ENCODE measurements around the gene VWA8. TPM values are rescaled to one million over a fixed set of nuclear protein-coding genes. Genes with fewer than 3 reads are reported as not detected.

The VWA8 gene
- total RNA-seq, 5 donors from 2014 or later (not counting 1 experiment from before 2014, with no cell fraction given), result 17.8 to 27.1 (median 22.9) TPM

DNA sequence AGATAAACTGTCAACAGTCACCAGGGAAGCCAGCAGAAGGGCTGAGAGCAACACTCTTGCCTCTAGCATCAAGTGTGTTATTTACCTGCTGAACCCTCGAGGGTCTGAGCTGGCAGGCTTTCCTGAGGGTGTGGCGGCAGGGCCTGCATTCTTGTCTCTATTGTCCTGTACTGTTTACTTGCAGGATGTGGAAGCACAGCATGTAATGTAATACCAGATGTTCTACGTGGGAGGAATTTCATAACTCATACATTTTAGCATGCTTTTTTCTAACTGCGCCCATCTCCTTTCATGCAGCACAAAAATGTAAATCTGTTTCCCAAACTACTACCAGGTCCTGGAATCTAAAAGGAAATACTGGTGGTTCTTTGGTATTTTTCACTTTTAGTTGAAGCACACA is 350.5 kb downstream of the VWA8 start:
- Mint-ChIP-seq H3K4me1 (no peaks in the 10 kb centered on the region), H3K27ac (no peak overlapping the region), H3K4me3 (no peak overlapping the region), H3K9me3 (no peaks in the 10 kb centered on the region), H3K36me3 (peaks cover 59% of the 10 kb centered on the region), H3K27me3 (no peaks in the 10 kb centered on the region)
- ChIA-PET POLR2A (no interaction called here), CTCF (no interaction called here)
- 100% methylated on average over 1 of the region's 4 CpGs for WGBS (ENCODE audit: insufficient coverage)
- Histone ChIP-seq H3K27ac (ENCODE audit: low read length) (no peak overlapping the region), H3K27me3 (replicated peaks in 1 of 2; ENCODE audit: control insufficient read depth in 2 of 2, extremely low read depth in 1 of 2, insufficient read depth in 2 of 2, low read length in 1 of 2) (no peaks in the 10 kb centered on the region), H3K36me3 (ENCODE audit: control insufficient read depth in 2 of 2, extremely low read depth in 1 of 2, insufficient read depth in 1 of 2, low read length in 1 of 2) (peaks cover 3 to 46% of the 10 kb centered on the region in 2 donors), H3K4me1 (ENCODE audit: control insufficient read depth in 1 of 2, extremely low read depth in 1 of 2, insufficient read depth in 2 of 2, low read length in 2 of 2) (no peaks in the 10 kb centered on the region), H3K9me3 (no peaks in the 10 kb centered on the region), H3K4me3 (ENCODE audit: control insufficient read depth in 1 of 2, extremely low read depth in 1 of 2, low read length in 1 of 2) (no peak overlapping the region)
- no peak for ATAC-seq (replicated peaks in 1 of 4)
- DNase-seq, result no peak

DNA sequence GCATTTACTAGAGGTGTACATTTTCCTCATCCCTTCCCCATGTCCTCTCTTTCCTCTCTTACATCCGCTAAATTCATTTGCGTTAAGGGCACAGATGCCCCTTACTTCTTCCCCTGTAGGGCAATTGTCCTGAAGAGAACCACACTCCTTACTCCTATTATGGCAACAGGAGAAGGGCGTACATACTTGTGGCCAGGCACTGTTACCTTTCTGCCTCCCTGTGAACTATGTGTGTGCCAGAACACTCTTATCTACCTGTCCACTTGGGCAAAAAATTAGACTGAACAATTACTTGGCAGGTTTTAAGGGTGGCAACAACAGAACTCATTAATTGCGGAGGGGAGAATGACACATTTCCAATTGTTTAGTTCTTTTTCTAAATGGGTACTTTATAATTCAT is 351.1 kb downstream of the VWA8 start:
- Mint-ChIP-seq H3K27me3 (no peaks in the 10 kb centered on the region), H3K4me3 (no peak overlapping the region), H3K4me1 (no peaks in the 10 kb centered on the region), H3K36me3 (peaks cover 63% of the 10 kb centered on the region), H3K27ac (no peak overlapping the region), H3K9me3 (no peaks in the 10 kb centered on the region)
- WGBS (ENCODE audit: insufficient coverage), result 95% methylated on average over 2 of the region's 4 CpGs
- no peak overlapping the region for H3K27ac ChIP-seq (ENCODE audit: low read length)
- CTCF ChIA-PET, result no interaction called here
- peaks cover 3 to 50% of the 10 kb centered on the region in 2 donors for H3K36me3 ChIP-seq (ENCODE audit: control insufficient read depth in 2 of 2, extremely low read depth in 1 of 2, insufficient read depth in 1 of 2, low read length in 1 of 2)
- H3K9me3 ChIP-seq, result no peaks in the 10 kb centered on the region
- no peak for DNase-seq
- POLR2A ChIA-PET, result no interaction called here
- H3K4me3 ChIP-seq (ENCODE audit: control insufficient read depth in 1 of 2, extremely low read depth in 1 of 2, low read length in 1 of 2), result no peak overlapping the region
- H3K4me1 ChIP-seq (ENCODE audit: control insufficient read depth in 1 of 2, extremely low read depth in 1 of 2, insufficient read depth in 2 of 2, low read length in 2 of 2), result no peaks in the 10 kb centered on the region
- H3K27me3 ChIP-seq (replicated peaks in 1 of 2; ENCODE audit: control insufficient read depth in 2 of 2, extremely low read depth in 1 of 2, insufficient read depth in 2 of 2, low read length in 1 of 2), result no peaks in the 10 kb centered on the region
- ATAC-seq (replicated peaks in 1 of 4), result no peak

DNA sequence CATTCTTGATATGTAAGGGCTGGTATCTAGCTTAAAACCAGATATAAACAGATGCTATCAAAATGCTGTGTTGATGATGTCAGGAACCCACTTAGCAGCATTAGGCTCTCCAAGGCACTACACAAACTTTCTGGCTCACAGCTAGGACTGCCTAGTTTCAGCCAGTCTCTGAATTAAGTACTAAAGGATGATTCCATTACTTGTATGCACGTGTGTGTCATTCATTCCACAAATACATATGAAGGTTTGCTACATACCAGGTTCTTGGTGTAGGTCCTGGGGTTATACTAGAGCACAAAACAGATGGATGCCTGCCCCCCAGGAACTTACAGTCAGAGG is 352.1 kb downstream of the VWA8 start:
- H3K27ac Mint-ChIP-seq, result no peak overlapping the region
- H3K27me3 Mint-ChIP-seq, result no peaks in the 10 kb centered on the region
- CTCF ChIA-PET, result no interaction called here

DNA sequence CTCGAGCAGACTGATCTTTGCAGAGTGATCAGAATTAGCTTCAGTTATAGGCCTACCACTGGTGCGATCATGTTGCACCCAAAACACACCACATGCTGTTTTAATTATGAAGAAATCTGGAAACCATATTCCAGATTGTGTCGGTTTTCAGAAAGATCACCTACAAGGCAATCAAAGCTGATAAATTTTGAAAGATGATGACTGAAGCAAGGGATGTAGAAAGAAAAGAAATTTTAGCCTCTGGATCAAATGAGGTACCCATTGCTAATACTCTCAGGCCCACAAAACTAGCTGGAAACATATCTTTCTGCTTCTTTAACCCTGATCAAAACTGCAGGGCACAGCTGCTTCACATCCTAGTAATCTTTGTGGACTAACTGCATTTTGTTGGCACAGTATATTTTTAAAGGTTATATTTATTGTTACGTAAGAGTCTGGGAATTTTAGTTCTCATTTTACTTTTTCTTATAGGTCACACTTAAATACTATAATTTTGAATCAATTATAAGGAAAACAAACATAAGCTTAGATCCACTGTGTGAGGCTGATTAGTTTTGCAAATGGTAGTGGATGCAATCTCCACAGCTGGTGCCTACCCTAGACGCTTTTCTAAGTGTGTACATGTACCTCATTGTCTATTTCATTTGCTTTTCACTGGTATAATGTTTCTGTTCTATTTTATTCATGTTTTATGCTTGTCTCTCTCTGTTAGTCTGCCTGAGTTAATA is 352.6 kb downstream of the VWA8 start:
- no peaks in the 10 kb centered on the region for H3K9me3 ChIP-seq
- ChIA-PET POLR2A (no interaction called here), CTCF (interaction anchor here in 1 of 2 donors (0.9 kb wide), 1 partner anchor 29 kb away, joined by 3 read pairs; no protein-coding TSS in a partner anchor)
- DNase-seq, result no peak
- Mint-ChIP-seq H3K27me3 (no peaks in the 10 kb centered on the region), H3K27ac (no peak overlapping the region), H3K4me3 (no peak overlapping the region), H3K36me3 (peaks cover 59% of the 10 kb centered on the region), H3K9me3 (no peaks in the 10 kb centered on the region), H3K4me1 (no peaks in the 10 kb centered on the region)
- peaks cover 3 to 42% of the 10 kb centered on the region in 2 donors for H3K36me3 ChIP-seq (ENCODE audit: control insufficient read depth in 2 of 2, extremely low read depth in 1 of 2, insufficient read depth in 1 of 2, low read length in 1 of 2)
- H3K27ac ChIP-seq (ENCODE audit: low read length), result no peak overlapping the region
- H3K4me1 ChIP-seq (ENCODE audit: control insufficient read depth in 1 of 2, extremely low read depth in 1 of 2, insufficient read depth in 2 of 2, low read length in 2 of 2), result no peaks in the 10 kb centered on the region
- no peak overlapping the region for H3K4me3 ChIP-seq (ENCODE audit: control insufficient read depth in 1 of 2, extremely low read depth in 1 of 2, low read length in 1 of 2)
- ATAC-seq (replicated peaks in 1 of 4), result no peak
- H3K27me3 ChIP-seq (replicated peaks in 1 of 2; ENCODE audit: control insufficient read depth in 2 of 2, extremely low read depth in 1 of 2, insufficient read depth in 2 of 2, low read length in 1 of 2), result no peaks in the 10 kb centered on the region
- no CpG with 5 or more reads among the region's 5 CpGs for WGBS (ENCODE audit: insufficient coverage)

More for the DNA sequence above, 352.1 kb downstream of the VWA8 start:
- H3K36me3 ChIP-seq (ENCODE audit: control insufficient read depth in 2 of 2, extremely low read depth in 1 of 2, insufficient read depth in 1 of 2, low read length in 1 of 2), result peaks cover 3 to 47% of the 10 kb centered on the region in 2 donors
- no peak overlapping the region for H3K27ac ChIP-seq (ENCODE audit: low read length)
- H3K4me1 ChIP-seq (ENCODE audit: control insufficient read depth in 1 of 2, extremely low read depth in 1 of 2, insufficient read depth in 2 of 2, low read length in 2 of 2), result no peaks in the 10 kb centered on the region
- ATAC-seq (replicated peaks in 1 of 4) (no peak), DNase-seq (no peak)
- Mint-ChIP-seq H3K9me3 (no peaks in the 10 kb centered on the region), H3K4me1 (no peaks in the 10 kb centered on the region), H3K4me3 (no peak overlapping the region), H3K36me3 (peaks cover 60% of the 10 kb centered on the region)
- H3K9me3 ChIP-seq, result no peaks in the 10 kb centered on the region
- H3K27me3 ChIP-seq (replicated peaks in 1 of 2; ENCODE audit: control insufficient read depth in 2 of 2, extremely low read depth in 1 of 2, insufficient read depth in 2 of 2, low read length in 1 of 2), result no peaks in the 10 kb centered on the region
- POLR2A ChIA-PET, result no interaction called here
- H3K4me3 ChIP-seq (ENCODE audit: control insufficient read depth in 1 of 2, extremely low read depth in 1 of 2, low read length in 1 of 2), result no peak overlapping the region
- no CpG with 5 or more reads among the region's 1 CpG for WGBS (ENCODE audit: insufficient coverage)

DNA sequence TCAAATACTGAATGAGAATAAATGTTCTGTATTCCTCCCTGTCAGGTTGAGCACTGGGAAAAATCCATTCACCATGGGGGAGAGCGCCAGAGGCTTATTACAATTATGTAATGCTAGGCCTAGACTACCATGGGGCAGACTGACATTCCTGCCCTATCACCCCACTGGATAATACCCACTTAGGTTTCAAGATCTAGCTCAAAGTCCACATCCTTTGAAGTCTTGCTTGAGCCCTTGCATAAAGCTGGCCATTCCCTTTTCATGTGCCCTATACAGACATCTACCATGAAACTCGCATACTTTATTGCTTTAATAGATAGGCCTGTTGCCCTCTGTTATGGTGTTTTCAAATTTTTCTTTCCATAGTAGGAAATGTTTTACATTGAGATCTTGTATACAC is 354.3 kb downstream of the VWA8 start:
- ChIA-PET CTCF (no interaction called here), POLR2A (no interaction called here)
- Mint-ChIP-seq H3K27ac (no peak overlapping the region), H3K4me1 (no peaks in the 10 kb centered on the region), H3K4me3 (no peak overlapping the region), H3K27me3 (no peaks in the 10 kb centered on the region), H3K36me3 (peaks cover 59% of the 10 kb centered on the region), H3K9me3 (no peaks in the 10 kb centered on the region)
- Histone ChIP-seq H3K4me3 (ENCODE audit: control insufficient read depth in 1 of 2, extremely low read depth in 1 of 2, low read length in 1 of 2) (no peak overlapping the region), H3K9me3 (no peaks in the 10 kb centered on the region), H3K27me3 (replicated peaks in 1 of 2; ENCODE audit: control insufficient read depth in 2 of 2, extremely low read depth in 1 of 2, insufficient read depth in 2 of 2, low read length in 1 of 2) (no peaks in the 10 kb centered on the region), H3K4me1 (ENCODE audit: control insufficient read depth in 1 of 2, extremely low read depth in 1 of 2, insufficient read depth in 2 of 2, low read length in 2 of 2) (no peaks in the 10 kb centered on the region), H3K27ac (ENCODE audit: low read length) (no peak overlapping the region), H3K36me3 (ENCODE audit: control insufficient read depth in 2 of 2, extremely low read depth in 1 of 2, insufficient read depth in 1 of 2, low read length in 1 of 2) (peaks cover 3 to 37% of the 10 kb centered on the region in 2 donors)
- DNase-seq, result no peak
- 100% methylated on average over 1 of the region's 2 CpGs for WGBS (ENCODE audit: insufficient coverage)
- ATAC-seq (replicated peaks in 1 of 4), result no peak

DNA sequence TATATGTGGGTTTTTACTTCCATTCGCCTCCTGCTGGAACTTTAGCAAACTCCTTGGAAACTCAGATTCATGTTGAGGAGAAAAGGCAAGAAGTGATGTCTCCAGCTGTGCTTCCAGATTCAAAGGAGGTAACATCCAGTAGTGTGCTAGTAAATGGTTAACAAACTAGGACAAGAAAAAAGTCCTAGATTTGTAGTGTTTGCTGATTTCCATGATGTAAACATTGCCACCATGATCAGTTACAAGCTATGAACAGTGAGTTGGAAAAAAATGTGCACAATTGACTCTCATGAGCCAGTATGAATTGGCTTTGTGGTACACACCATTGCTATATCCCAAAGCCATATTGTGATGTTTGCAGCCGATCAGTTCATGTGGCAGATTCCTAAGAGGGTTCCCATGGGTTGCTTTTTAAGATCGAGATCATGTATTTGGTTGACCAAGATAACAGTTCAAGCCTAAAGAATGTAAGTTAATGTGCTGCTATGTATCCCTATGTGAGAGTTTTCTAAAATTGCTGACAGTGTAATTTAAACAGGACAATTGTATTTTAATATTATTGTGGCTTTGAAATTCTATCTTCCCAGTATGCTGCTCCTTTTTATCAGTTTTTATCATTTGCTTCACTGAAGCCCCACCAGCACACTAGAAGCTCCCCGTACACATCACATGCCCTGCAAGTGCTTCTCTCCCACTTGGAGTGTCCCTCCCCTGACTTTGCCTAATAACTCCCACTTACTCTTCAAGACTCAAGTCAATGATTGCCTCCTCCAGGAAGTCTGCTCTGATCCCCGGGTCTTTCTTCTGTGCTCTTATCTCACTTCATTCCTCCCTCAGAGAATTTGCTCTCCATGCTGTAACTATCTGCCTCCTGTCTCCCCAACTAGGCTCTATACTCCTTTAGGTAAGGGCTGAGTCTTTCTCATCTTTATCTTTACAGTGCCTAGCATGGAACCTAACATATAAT is 355.3 kb downstream of the VWA8 start:
- POLR2A ChIA-PET, result interaction anchor here in 1 of 2 donors (0.6 kb wide), 1 partner anchor 515 kb away, joined by 4 read pairs; no protein-coding TSS in a partner anchor
- peaks cover 0 to 6% (median 0%) of the 10 kb centered on the region in 3 donors for H3K9me3 Mint-ChIP-seq
- Histone ChIP-seq H3K9me3 (no peaks in the 10 kb centered on the region), H3K4me3 (ENCODE audit: control insufficient read depth in 1 of 2, extremely low read depth in 1 of 2, low read length in 1 of 2) (no peak overlapping the region), H3K27ac (ENCODE audit: low read length) (no peak overlapping the region), H3K4me1 (ENCODE audit: control insufficient read depth in 1 of 2, extremely low read depth in 1 of 2, insufficient read depth in 2 of 2, low read length in 2 of 2) (no peaks in the 10 kb centered on the region), H3K36me3 (ENCODE audit: control insufficient read depth in 2 of 2, extremely low read depth in 1 of 2, insufficient read depth in 1 of 2, low read length in 1 of 2) (peaks cover 3 to 27% of the 10 kb centered on the region in 2 donors), H3K27me3 (replicated peaks in 1 of 2; ENCODE audit: control insufficient read depth in 2 of 2, extremely low read depth in 1 of 2, insufficient read depth in 2 of 2, low read length in 1 of 2) (no peaks in the 10 kb centered on the region)
- CTCF ChIA-PET, result no interaction called here
- no peak overlapping the region for H3K4me3 Mint-ChIP-seq
- DNase-seq (peak in 1 of 35 experiments; percentile 6), ATAC-seq (replicated peaks in 1 of 4) (no peak)
- peaks cover 0 to 7% (median 3%) of the 10 kb centered on the region in 3 donors for H3K4me1 Mint-ChIP-seq
- no peak overlapping the region for H3K27ac Mint-ChIP-seq
- peaks cover 62% of the 10 kb centered on the region for H3K36me3 Mint-ChIP-seq
- 100% methylated on average over 4 of the region's 5 CpGs for WGBS (ENCODE audit: insufficient coverage)
- H3K27me3 Mint-ChIP-seq, result no peaks in the 10 kb centered on the region

Data from T-cell (primary cell).